ENCODE measurements around the gene SPG21.

DNA sequence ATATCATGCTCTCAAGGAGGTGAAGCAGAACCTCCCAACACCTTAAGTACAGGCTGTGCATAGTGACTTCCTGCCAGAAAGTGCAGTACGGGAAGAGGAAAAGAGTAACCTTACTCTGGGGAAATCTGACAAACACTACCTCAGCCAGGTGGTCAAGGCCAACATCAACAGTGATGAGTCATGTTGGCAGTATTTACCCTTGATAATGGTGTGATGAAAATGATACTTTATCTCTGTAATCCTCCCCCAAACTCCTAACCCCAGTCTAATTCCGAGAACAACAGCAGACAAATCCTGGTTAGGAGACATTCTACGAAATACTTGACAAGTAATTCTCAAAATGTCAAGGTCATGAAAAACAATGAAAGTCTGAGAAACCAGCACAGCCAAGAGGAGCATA is 51.5 kb downstream of the SPG21 start:
- TF ChIP-seq CTCF (IDR thresholded peaks at IDR 0.05), result no peak
- TF ChIP-seq POLR2AphosphoS5 (IDR thresholded peaks at IDR 0.05), result no peak

Measured in breast epithelium (tissue), 3 donors.